ENCODE measurements around the gene TAB2.

DNA sequence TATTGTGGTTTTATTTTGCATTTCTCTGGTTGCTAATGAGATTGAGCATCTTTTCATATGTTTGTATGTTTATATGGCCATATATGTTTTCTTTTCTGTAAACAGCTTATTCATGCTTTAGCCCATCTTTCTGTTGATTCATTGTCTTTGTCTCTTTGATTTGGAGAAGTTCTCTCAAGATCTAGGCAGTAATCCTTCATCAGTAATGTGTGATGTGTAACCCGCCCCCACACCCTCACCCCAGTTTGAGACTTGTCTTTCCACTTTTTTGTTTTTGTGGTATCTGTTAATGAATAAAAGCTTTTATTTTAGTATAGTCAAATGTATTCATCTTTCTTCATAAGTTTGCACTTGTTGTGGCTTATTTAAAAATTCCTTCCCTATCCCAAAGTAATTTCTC lies 141.3 kb downstream of the TAB2 start:
- no peak for TF ChIP-seq ZNF384 (IDR thresholded peaks at IDR 0.05)
- no peak for TF ChIP-seq L3MBTL2 (conservative IDR thresholded peaks at IDR 0.05)
- no peak for TF ChIP-seq SUZ12 (IDR thresholded peaks at IDR 0.05)
- TF ChIP-seq ARNT (IDR thresholded peaks at IDR 0.05) = no peak
- TF ChIP-seq CTBP1 (IDR thresholded peaks at IDR 0.05; ENCODE audit: borderline replicate concordance) = no peak
- TF ChIP-seq SP1 (IDR thresholded peaks at IDR 0.05) = no peak
- no peak for TF ChIP-seq NFRKB (IDR thresholded peaks at IDR 0.05)
- no peak for TF ChIP-seq FOXK2 (IDR thresholded peaks at IDR 0.05)
- TF ChIP-seq FOXA1 (IDR thresholded peaks at IDR 0.05) = no peak
- no peak for TF ChIP-seq TARDBP (IDR thresholded peaks at IDR 0.05)
- TF ChIP-seq FOXM1 (IDR thresholded peaks at IDR 0.05; ENCODE audit: borderline replicate concordance) = no peak
